Activated CD8-positive, alpha-beta T cell treated with anti-CD3 and anti-CD28 coated beads, Interleukin-2, amount 10 ng/mL, durations not matched to agents 7 days and 5 days (primary cell): ENCODE data around the gene RASL10B. TPM values are rescaled to one million over a fixed set of nuclear protein-coding genes. Genes with fewer than 3 reads are reported as not detected.
"Not testable (repeated sequence)": the region's sequence is repeated elsewhere in the genome, so short reads cannot be mapped to it uniquely, and the experiment has no call there.

Experiments
- ATAC-seq: fragments of 150-1000 bp; cut with Tn5 transposase; one replicate; pipeline ENCODE4 v1.10.0; 2021; ENCODE audit warnings: moderate library complexity
- CTCF ChIA-PET: fragments of 350-600 bp; sonication (Branson Sonifier 250); formaldehyde crosslinking; loops from one replicate; lab custom pipeline; 2021; ENCODE audit warnings: antibody characterized with exemption; lab: Charles Lee
- POLR2A ChIA-PET: fragments of 350-600 bp; sonication (Branson Sonifier 250); formaldehyde crosslinking; loops from one replicate; lab custom pipeline; 2021; ENCODE audit warnings: antibody characterized with exemption; lab: Charles Lee
- DNase-seq: peaks from one replicate; pipeline ENCODE4 v3.0.0-alpha.2; 2020
- H3K27ac Mint-ChIP-seq: one replicate; pipeline ENCODE4 v1.8.0; 2021; ENCODE audit warnings: mild to moderate bottlenecking, mixed read lengths
- H3K27me3 Mint-ChIP-seq: one replicate; pipeline ENCODE4 v1.8.0; 2021; ENCODE audit warnings: low read depth, mixed read lengths
- H3K36me3 Mint-ChIP-seq: one replicate; pipeline ENCODE4 v1.8.0; 2021; ENCODE audit warnings: low read depth, mixed read lengths
- H3K4me1 Mint-ChIP-seq: one replicate; pipeline ENCODE4 v1.8.0; 2021; ENCODE audit warnings: low read depth, mixed read lengths
- H3K4me3 Mint-ChIP-seq: one replicate; pipeline ENCODE4 v1.8.0; 2021; ENCODE audit warnings: mild to moderate bottlenecking, mixed read lengths
- H3K9me3 Mint-ChIP-seq: one replicate; pipeline ENCODE4 v1.8.0; 2022; ENCODE audit warnings: mixed read lengths; ENCODE audit not compliant: insufficient read depth
- total RNA-seq, 2 experiments: library from RNA; stranded (reverse); gene quantifications; one replicate each; pipeline ENCODE4 v1.2.3, GENCODE V29; 2021

Gene RASL10B
- under 1 TPM in 1 of 2 experiments, not detected in 1; 0.10 TPM for total RNA-seq

GRCh38 chr17:35731239-35731916 lies at the start of gene RASL10B:
TSS of gene RASL10B (plus strand) at chr17:35731639. CDS start at chr17:35735185, 3,546 bp downstream.
- H3K4me1 Mint-ChIP-seq = peaks cover 13% of the 10 kb centered on the region
- ATAC-seq (peak; percentile 59), DNase-seq (no peak)
- CTCF ChIA-PET = interaction anchor here (0.8 to 4.5 kb wide), 3 partner anchors 16 to 118 kb away, joined by 3 to 15 read pairs (median 9); no protein-coding TSS in a partner anchor
- H3K27me3 Mint-ChIP-seq = peaks cover 20% of the 10 kb centered on the region
- no peak within 1 kb of the TSS for H3K27ac Mint-ChIP-seq
- H3K4me3 Mint-ChIP-seq = peak within 1 kb of the TSS; percentile 38
- POLR2A ChIA-PET = interaction anchor here (1.0 kb wide), 1 partner anchor 490 kb away, joined by 3 read pairs; no protein-coding TSS in a partner anchor
- H3K9me3 Mint-ChIP-seq = no peaks in the 10 kb centered on the region
- H3K36me3 Mint-ChIP-seq = peaks cover 21% of the 10 kb centered on the region

- Mint-ChIP-seq H3K27ac (no peak overlapping the region), H3K4me3 (no peak overlapping the region), H3K36me3 (peaks cover 58% of the 10 kb centered on the region), H3K9me3 (no peaks in the 10 kb centered on the region), H3K27me3 (no peaks in the 10 kb centered on the region), H3K4me1 (peaks cover 12% of the 10 kb centered on the region)
- CTCF ChIA-PET = no interaction called here
- DNase-seq (no peak), ATAC-seq (no peak)
- POLR2A ChIA-PET = no interaction called here
These were observed 47.8 kb upstream of the RASL10B start for GRCh38 chr17:35683591-35683990.

GRCh38 chr17:35684055-35684802 lies 47.2 kb upstream of the RASL10B start:
- CTCF ChIA-PET = interaction anchor here (1.6 kb wide), 1 partner anchor 63 kb away, joined by 5 read pairs; no protein-coding TSS in a partner anchor
- ATAC-seq = no peak

DNA sequence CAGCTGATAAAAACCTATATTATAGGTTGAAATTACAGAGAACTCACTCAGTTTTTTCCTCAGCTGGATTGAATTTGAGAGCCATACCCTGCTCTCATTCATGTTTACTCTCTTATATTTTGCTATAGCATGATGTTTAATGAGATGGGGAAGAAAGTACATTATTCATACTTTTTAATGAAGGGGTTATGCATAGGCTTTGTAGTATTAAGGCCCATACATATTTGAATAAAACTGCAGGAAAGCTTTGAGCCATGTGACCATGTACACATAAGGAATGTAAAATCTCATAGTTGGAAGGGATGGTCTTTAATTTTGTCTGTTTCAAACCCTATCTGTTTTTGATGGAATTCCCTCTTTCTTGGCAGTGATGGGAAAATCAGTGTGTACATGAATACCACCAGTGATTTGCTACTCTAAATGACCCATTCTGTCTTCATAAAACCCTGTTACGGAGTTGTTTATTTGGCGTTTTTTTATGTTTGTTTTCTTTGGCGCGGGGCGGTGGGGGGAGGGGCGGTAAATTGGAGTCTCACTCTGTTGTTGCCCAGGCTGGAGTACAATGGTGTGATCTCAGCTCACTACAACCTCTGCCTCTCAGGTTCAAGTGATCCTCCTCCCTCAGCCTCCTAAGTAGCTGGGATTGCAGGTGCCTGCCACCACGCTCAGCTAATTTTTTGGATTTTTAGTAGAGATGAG lies 38.8 kb upstream of the RASL10B start:
- ATAC-seq = no peak
- Mint-ChIP-seq H3K9me3 (no peaks in the 10 kb centered on the region), H3K4me1 (peaks cover 1% of the 10 kb centered on the region), H3K27me3 (no peaks in the 10 kb centered on the region), H3K27ac (no peak overlapping the region), H3K36me3 (peaks cover 41% of the 10 kb centered on the region), H3K4me3 (no peak overlapping the region)
- ChIA-PET POLR2A (no interaction called here), CTCF (interaction anchor here (1.1 kb wide), 1 partner anchor 55 kb away, joined by 6 read pairs; no protein-coding TSS in a partner anchor)
- DNase-seq = no peak

More at GRCh38 chr17:35684055-35684802, 47.2 kb upstream of the RASL10B start:
- POLR2A ChIA-PET = no interaction called here
- no peak overlapping the region for H3K4me3 Mint-ChIP-seq
- peaks cover 55% of the 10 kb centered on the region for H3K36me3 Mint-ChIP-seq
- H3K9me3 Mint-ChIP-seq = no peaks in the 10 kb centered on the region
- H3K4me1 Mint-ChIP-seq = peaks cover 6% of the 10 kb centered on the region
- H3K27me3 Mint-ChIP-seq = no peaks in the 10 kb centered on the region
- DNase-seq = no peak
- H3K27ac Mint-ChIP-seq = no peak overlapping the region

DNA sequence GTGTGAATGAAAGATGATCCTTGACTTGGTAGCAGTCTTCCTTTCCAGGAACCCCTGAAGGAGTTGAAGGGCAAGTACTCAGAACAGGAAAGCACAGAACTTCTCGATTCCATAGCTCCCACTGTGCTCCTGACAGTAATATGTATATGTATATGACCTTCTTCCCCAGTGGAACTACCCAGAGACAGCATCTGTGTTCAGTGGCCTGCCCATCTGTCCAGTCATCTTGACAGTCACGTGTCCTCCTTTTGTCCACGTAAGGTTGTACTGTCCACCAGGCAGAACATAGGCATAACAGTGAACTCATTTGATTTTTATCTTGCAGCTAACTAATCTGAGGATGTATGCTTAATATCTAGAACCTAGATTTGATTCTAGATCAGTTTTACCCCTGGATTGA lies 37.8 kb upstream of the RASL10B start:
- no peak overlapping the region for H3K4me3 Mint-ChIP-seq
- no peak for DNase-seq
- POLR2A ChIA-PET = no interaction called here
- H3K4me1 Mint-ChIP-seq = peaks cover 1% of the 10 kb centered on the region
- H3K27me3 Mint-ChIP-seq = no peaks in the 10 kb centered on the region
- peaks cover 32% of the 10 kb centered on the region for H3K36me3 Mint-ChIP-seq
- CTCF ChIA-PET = no interaction called here
- no peak for ATAC-seq
- H3K27ac Mint-ChIP-seq = no peak overlapping the region
- H3K9me3 Mint-ChIP-seq = no peaks in the 10 kb centered on the region

DNA sequence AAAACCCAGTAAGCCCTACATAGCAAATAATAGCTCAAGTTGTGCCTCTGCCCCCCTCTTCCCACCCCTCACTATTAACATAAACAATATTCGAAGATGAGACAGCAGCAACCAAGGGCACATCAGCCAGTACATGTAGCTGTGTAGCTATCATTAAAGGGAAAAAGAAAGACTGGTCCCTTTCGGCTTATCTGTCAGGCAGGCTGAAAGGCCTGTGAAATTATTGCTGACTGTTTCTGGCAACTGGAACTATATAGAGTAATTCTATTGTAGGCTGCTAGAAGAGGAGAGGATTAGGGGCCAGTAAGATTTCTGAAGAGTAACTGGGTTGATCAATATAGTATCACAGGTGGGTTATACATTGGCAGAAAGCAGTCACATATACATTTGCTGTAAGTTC lies 36.5 kb upstream of the RASL10B start:
- DNase-seq = no peak
- H3K9me3 Mint-ChIP-seq = no peaks in the 10 kb centered on the region
- ChIA-PET CTCF (interaction anchor here (0.7 to 0.9 kb wide), 2 partner anchors 13 to 82 kb away, joined by 3 read pairs; no protein-coding TSS in a partner anchor), POLR2A (no interaction called here)
- H3K27me3 Mint-ChIP-seq = no peaks in the 10 kb centered on the region
- no peak overlapping the region for H3K27ac Mint-ChIP-seq
- no peak for ATAC-seq
- peaks cover 29% of the 10 kb centered on the region for H3K36me3 Mint-ChIP-seq
- H3K4me1 Mint-ChIP-seq = peaks cover 1% of the 10 kb centered on the region
- no peak overlapping the region for H3K4me3 Mint-ChIP-seq

- peaks cover 1% of the 10 kb centered on the region for H3K4me1 Mint-ChIP-seq
- peaks cover 22% of the 10 kb centered on the region for H3K36me3 Mint-ChIP-seq
- CTCF ChIA-PET = interaction anchor here (1.0 to 1.1 kb wide), 2 partner anchors 69 to 448 kb away, joined by 3 read pairs; no protein-coding TSS in a partner anchor
- H3K4me3 Mint-ChIP-seq = no peak overlapping the region
- no peaks in the 10 kb centered on the region for H3K9me3 Mint-ChIP-seq
- POLR2A ChIA-PET = interaction anchor here (0.7 to 1.0 kb wide), 2 partner anchors 338 to 538 kb away, joined by 3 read pairs; no protein-coding TSS in a partner anchor
- no peak overlapping the region for H3K27ac Mint-ChIP-seq
- no peaks in the 10 kb centered on the region for H3K27me3 Mint-ChIP-seq
- DNase-seq (no peak), ATAC-seq (no peak)
These were observed 35.8 kb upstream of the RASL10B start for GRCh38 chr17:35695613-35696012.

GRCh38 chr17:35698800-35699199 lies 32.6 kb upstream of the RASL10B start:
- no peaks in the 10 kb centered on the region for H3K9me3 Mint-ChIP-seq
- H3K27me3 Mint-ChIP-seq = no peaks in the 10 kb centered on the region
- ChIA-PET POLR2A (no interaction called here), CTCF (no interaction called here)
- ATAC-seq (no peak), DNase-seq (no peak)
- peaks cover 33% of the 10 kb centered on the region for H3K36me3 Mint-ChIP-seq
- peaks cover 1% of the 10 kb centered on the region for H3K4me1 Mint-ChIP-seq
- H3K27ac Mint-ChIP-seq = no peak overlapping the region
- H3K4me3 Mint-ChIP-seq = no peak overlapping the region

DNA sequence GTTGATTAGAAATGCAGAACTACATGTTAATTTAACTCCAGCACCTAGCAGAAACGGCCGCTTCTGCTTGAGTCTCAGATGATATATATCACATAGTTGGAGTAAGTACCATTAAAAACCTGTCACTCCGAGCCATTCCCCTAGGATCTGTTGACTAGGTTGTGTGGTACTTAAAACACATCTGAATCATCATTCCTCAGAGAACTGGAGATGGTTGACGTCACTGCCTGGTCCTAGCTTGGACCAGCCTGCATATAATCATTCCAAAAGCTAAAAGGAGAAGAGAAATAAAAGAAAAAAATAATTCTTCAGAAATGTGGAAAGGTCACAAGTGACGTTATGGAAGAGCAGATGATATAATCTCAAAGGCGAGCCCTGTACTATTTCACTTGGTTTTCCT lies 31.3 kb upstream of the RASL10B start:
- Mint-ChIP-seq H3K27ac (no peak overlapping the region), H3K36me3 (peaks cover 26% of the 10 kb centered on the region), H3K4me1 (peaks cover 3% of the 10 kb centered on the region), H3K27me3 (no peaks in the 10 kb centered on the region), H3K4me3 (no peak overlapping the region), H3K9me3 (no peaks in the 10 kb centered on the region)
- ATAC-seq (no peak), DNase-seq (no peak)
- CTCF ChIA-PET = no interaction called here
- POLR2A ChIA-PET = no interaction called here

DNA sequence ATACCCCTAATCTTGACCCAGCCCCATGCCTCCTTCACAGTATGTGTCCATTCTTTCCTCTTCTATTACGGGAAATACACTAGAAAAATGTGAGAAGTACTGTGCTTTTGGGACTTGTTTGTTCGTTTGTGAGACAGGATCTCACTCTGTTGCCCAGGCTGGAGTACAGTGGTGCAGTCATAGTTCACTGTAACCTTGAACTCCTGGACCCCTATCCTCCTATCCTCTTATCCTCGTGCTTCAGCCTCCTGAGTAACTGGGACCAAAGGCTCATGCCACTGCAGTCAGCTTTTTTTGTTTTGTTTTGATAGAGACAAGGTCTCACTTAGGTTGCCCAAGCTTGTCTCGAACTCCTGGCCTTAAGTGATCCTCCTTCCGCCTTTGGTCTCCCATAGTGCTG lies 29.9 kb upstream of the RASL10B start:
- ATAC-seq (no peak), DNase-seq (no peak)
- no peaks in the 10 kb centered on the region for H3K27me3 Mint-ChIP-seq
- no peak overlapping the region for H3K4me3 Mint-ChIP-seq
- ChIA-PET CTCF (interaction anchor here (1.3 kb wide), 1 partner anchor 46 kb away, joined by 3 read pairs; no protein-coding TSS in a partner anchor), POLR2A (interaction anchor here (0.6 kb wide), 1 partner anchor 562 kb away, joined by 3 read pairs; no protein-coding TSS in a partner anchor)
- H3K36me3 Mint-ChIP-seq = peaks cover 23% of the 10 kb centered on the region
- peaks cover 4% of the 10 kb centered on the region for H3K4me1 Mint-ChIP-seq
- H3K9me3 Mint-ChIP-seq = no peaks in the 10 kb centered on the region
- H3K27ac Mint-ChIP-seq = no peak overlapping the region

- peaks cover 20% of the 10 kb centered on the region for H3K36me3 Mint-ChIP-seq
- POLR2A ChIA-PET, H3K9me3 Mint-ChIP-seq, H3K27ac Mint-ChIP-seq, H3K4me1 Mint-ChIP-seq, DNase-seq, H3K4me3 Mint-ChIP-seq, ATAC-seq, H3K27me3 Mint-ChIP-seq: not testable (repeated sequence)
- CTCF ChIA-PET = interaction anchor here (1.5 kb wide), 1 partner anchor 44 kb away, joined by 3 read pairs; no protein-coding TSS in a partner anchor
These were observed 28.1 kb upstream of the RASL10B start for GRCh38 chr17:35703308-35703707.
